NCI-H226 (cell line): Measurements from ENCODE around the gene RIN3.

Experiments used
- DNase-seq: peaks from one replicate; pipeline ENCODE4 v3.0.0-alpha.2; 2015

The RIN3 gene

DNA sequence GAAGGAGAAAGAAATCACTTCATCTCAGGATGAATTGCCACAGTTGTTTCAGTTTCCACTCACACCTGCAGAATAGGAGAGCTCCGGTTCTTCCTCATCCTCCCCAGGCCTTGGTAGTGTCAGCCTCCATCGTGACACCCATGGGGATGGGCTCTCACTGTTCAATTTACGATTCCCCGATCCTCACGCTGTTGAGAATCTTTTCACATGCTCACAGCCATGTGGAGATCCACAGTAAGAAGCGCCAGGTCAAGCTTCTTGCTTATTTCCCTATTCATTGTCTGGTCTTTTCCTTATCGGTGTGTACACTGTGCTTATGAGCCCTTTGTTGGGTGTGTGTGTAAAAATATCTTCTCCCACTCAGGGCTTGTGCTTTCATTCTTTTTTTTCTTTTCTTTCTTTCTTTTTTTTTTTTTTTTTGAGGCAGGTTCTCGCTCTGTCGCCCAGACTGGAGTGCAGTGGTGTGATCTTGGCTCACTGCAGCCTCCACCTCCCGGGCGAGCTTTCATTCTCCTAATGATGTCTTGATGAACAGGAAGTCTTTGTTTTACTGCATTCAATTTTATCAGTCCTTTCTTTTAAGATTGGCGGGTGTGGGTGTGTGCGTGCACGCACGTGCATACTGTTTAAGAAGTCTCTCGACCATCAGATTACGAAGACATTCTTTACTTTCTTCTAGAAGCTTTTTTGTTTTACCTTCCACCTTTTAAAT is 21.5 kb downstream of the RIN3 start:
- no peak for DNase-seq

- DNase-seq = peak; percentile 47
Measured at GRCh38 chr14:92536231-92536630, 22.6 kb downstream of the RIN3 start.

GRCh38 chr14:92538412-92538985 is 24.9 kb downstream of the RIN3 start:
- DNase-seq = no peak

- no peak for DNase-seq
Measured at GRCh38 chr14:92539419-92539818, 25.8 kb downstream of the RIN3 start.

DNA sequence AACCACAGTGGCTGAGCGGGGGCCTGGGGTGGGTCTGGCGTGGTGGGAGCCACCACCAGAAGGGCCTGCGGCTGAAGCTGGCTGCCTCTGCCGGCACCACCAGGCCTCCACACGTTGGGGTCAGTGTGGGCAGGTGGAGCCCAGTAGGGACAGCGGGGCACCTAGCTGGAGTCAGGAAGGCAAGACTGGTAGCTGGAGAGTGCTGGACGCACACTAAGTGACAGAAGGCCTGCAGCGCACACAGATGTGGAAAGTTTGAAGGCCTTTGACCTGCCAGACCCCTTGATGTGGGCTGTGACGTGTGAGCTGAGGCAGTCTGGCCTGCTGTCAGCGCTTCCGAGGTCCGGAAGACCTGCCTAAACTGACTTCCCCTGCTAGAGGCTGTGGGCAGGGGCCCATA is 26.3 kb downstream of the RIN3 start:
- DNase-seq = no peak

GRCh38 chr14:92540472-92541048 is 27.0 kb downstream of the RIN3 start:
- DNase-seq = peak; percentile 98

GRCh38 chr14:92542766-92543554 is 29.4 kb downstream of the RIN3 start:
- DNase-seq = no peak

- no peak for DNase-seq
Measured at GRCh38 chr14:92544051-92544720, 30.6 kb downstream of the RIN3 start.

DNA sequence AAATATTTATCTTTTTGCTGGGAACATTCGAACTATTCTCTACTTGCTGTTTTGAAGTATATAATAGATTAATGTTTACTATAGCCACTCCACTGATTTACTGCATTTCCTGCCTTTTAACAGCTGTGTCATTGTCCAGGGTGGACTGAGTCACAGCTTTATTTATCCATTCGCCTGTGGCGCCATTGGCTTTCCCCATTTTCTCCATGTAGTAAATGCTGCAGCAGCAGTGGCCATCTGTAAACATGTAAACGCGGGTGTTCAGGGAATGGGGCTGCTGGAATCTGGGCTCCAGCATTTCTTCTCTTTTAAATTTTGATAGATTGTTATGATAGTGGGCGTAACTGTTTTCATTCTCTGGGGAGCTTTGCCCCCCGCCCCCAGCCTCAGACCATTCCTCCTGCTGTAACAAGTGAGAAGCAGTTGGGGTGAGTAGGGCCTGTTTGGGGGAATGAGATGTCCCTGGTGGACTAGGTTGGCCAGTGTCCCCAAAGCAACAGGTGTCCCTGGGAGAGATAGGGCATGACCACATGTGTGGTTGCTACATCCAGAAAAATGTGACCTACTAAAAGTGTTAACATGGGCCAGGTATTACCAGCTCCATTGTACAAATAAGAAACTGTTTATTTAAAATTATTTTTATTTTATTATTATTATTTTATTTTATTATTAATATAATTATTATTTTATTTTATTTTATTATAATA is 32.9 kb downstream of the RIN3 start:
- no peak for DNase-seq

DNA sequence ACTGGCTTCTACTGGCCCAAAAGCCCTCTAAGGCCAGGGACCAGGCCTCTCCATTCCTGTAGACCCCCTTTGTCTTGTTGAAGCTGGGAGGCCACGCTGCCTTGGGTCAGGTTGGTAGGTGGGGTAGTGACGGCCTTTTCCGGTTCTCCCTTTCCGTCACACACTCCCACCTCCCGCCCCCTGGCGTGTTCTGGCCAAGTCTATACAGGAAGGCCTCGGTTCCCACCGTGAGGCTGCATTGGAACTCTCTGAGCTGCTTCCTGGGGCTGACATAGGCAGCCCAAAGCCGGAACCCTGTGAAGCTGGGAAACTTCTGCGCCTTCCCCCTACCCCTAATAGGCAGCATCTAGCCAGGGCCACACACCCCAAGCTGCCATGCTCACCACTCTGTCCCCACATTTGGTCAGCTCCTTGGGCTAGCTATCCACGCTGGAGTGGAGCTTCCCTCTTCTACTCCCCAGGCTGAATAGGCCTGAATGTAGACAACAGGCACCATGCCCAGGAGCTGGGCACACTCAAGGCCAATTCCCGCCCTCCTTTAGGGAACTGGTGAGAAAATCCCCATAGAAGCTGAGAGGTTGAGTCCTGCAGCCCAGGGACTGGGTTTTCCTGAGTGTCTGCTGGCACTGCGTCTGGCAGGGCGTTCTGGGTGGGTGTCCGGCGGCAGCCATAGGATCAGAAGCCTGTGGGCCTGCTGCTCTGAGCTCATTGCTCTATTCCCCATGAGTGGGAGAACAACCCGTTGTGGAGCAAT is 35.7 kb downstream of the RIN3 start:
- DNase-seq = no peak

- no peak for DNase-seq
Measured at GRCh38 chr14:92549859-92550230, 36.3 kb downstream of the RIN3 start.

DNA sequence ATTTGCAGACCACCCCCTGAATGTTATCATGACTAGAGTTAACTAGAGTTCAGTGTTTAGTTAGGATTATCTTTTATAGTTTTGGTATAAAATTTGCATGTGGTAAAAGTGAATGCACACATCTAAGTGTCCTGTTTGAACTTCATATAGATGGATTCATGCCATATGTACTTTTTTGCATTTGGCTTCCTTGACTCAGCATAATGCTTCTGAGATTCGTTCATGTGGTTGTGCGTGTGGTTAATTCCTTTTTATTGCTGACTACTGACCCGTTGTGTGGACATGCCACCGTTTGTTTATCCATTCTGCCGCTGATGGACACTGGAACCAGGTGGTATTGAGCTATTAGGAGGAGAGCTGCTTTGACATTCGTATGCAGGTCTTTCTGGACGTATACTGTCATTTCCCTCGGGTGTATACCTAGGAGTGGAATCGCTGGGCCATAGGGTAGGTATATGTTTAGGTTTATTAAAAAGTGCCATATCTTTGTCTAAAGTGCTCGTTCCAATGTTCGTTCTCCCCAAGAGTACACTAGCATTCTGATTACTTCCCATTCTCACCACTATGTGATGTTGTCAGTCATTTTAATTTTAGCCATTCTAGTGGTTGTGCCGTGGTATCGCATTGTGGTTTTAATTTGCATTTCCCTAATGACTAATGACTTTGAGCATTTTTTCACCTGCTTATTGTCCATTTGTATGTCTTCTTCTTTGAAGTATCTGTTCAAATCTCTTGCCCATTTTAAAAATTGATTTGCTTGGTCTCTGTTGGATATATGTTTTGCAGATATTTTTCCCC is 37.7 kb downstream of the RIN3 start:
- DNase-seq = no peak

DNA sequence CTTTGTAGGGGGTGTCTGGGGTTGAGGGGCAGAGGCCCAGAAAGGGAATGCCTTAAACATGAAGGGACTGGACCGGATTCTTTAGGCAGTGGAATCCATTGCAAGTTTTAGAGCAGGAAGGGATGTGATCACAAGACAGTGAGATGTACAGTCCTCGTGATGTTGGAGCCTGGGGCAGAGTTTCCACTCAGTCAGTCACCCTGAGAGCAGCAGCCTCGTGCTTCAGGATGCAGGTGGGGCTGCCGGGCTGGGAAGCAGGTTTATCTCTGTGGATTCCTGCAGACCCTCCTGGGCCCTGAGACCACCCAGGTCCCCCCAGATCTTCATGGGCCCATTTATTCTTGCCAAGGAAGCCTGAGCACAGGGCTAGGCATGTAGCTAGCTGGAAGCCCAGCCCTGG is 38.5 kb downstream of the RIN3 start:
- no peak for DNase-seq

- peak; percentile 56 for DNase-seq
Measured at GRCh38 chr14:92553438-92553837, 39.9 kb downstream of the RIN3 start.

DNA sequence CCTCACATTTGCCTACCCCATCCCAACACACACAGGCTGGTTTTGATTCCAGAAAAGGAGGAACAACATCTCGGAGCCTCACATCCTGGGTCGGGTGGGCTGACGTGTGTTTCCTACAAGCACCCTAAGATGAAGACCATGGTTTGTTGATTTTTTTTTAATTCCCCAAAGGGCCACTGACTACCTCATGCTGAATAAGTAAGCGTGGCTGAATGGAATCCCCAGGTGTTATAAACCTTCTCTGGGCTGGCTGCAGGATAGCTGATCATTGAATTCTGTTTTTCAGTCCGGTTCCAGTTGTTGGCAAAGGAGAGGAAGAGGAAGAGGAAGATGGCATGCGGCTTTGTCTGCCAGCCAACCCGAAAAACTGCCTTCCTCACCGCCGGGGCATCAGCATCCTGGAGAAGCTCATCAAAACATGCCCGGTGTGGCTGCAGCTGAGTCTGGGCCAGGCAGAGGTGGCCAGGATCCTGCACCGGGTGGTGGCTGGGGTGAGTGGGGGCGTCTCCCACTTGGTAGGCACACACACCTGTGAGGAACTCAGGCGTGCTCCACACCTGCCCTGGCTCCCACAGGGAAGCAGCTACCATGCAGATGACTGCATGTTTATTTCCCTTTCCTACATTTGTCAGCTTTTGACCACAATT is 42.0 kb downstream of the RIN3 start:
- DNase-seq = no peak

DNA sequence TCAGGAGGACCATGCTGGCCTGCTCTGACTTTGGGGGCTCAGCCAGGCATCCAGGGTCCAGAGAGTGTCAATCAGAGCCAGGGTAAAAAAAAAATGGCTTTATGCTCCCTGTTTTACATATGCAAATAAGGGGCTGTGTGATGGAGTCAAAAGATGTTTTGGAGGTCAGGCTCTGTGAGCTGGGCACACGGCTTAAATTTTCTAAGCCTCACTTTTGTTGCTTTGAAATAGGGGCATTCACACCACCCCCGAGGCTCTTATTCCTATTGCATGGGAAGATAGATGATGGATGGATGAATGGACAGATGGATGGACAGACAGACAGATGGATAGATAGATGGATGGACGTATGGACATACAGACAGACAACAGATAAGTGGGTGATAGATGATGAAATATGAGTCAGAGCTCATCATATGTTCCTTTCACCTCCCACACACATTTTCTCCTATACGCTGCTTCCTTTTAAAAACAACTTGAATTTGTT is 42.7 kb downstream of the RIN3 start:
- no peak for DNase-seq

GRCh38 chr14:92556863-92557543 is 43.4 kb downstream of the RIN3 start:
- no peak for DNase-seq

GRCh38 chr14:92557544-92557912 is 43.9 kb downstream of the RIN3 start:
- DNase-seq = no peak

DNA sequence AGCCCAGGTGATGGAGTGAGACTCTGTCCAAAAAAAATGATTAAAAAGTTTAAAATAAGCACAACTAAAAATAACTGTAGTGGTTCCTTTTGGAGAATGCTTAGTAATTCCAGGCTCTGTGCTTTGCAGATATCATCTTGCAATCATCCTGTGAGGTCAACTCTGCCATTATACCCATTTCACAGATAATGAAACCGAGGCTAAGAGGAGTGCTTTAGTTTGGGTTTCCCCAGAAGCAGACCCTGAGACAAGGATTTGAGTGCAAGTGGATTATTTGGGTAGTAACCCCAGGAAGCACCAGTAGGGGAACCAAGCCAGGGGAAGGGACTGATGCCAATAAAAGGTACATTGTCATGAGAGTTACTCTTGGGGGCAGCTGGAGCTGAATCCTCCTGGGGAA is 44.7 kb downstream of the RIN3 start:
- no peak for DNase-seq

- no peak for DNase-seq
Measured at GRCh38 chr14:92559486-92559885, 45.9 kb downstream of the RIN3 start.
